Gastroesophageal sphincter (tissue), 3 donors: Measurements from ENCODE around the gene NR3C1.

Experiments used
- CTCF ChIP-seq, 4 experiments: fragments of 200-600 bp in 2 of 4; fragments of 450-650 bp in 2 of 4; sonication (generic) in 1 of 4; IDR thresholded peaks; one replicate each; pipeline ENCODE4 v1.5.1; 2017 to 2019; ENCODE audit warnings: antibody characterized with exemption in 4 of 4, mild to moderate bottlenecking in 2 of 4, moderate library complexity in 2 of 4
- EP300 ChIP-seq: sonication (generic); formaldehyde crosslinking; IDR thresholded peaks from one replicate; pipeline ENCODE4 v1.6.1; 2017; ENCODE audit warnings: antibody characterized with exemption, mild to moderate bottlenecking
- POLR2A ChIP-seq, 2 donors: fragments of 450-650 bp; IDR thresholded peaks; one replicate each; pipeline ENCODE4 v1.6.1; 2017; ENCODE audit warnings: antibody characterized with exemption in 2 of 2, mild to moderate bottlenecking in 2 of 2, moderate library complexity in 1 of 2

- TF ChIP-seq CTCF (IDR thresholded peaks at IDR 0.05) (no peak), EP300 (no peak), POLR2A (IDR thresholded peaks at IDR 0.05) (no peak)
Observed at GRCh38 chr5:143279698-143280097, 123.8 kb downstream of the NR3C1 start.
